Cerebellar nuclear complex (tissue), 1 donor: ENCODE measurements around the gene COMP.
"Not testable (repeated sequence)": the region's sequence is repeated elsewhere in the genome, so short reads cannot be mapped to it uniquely, and the experiment has no call there.

Experiments used
- DNase-seq, 2 experiments: peaks; one replicate each; lab custom pipeline; 2025; lab: John Stamatoyannopoulos, UW

The COMP gene

DNA sequence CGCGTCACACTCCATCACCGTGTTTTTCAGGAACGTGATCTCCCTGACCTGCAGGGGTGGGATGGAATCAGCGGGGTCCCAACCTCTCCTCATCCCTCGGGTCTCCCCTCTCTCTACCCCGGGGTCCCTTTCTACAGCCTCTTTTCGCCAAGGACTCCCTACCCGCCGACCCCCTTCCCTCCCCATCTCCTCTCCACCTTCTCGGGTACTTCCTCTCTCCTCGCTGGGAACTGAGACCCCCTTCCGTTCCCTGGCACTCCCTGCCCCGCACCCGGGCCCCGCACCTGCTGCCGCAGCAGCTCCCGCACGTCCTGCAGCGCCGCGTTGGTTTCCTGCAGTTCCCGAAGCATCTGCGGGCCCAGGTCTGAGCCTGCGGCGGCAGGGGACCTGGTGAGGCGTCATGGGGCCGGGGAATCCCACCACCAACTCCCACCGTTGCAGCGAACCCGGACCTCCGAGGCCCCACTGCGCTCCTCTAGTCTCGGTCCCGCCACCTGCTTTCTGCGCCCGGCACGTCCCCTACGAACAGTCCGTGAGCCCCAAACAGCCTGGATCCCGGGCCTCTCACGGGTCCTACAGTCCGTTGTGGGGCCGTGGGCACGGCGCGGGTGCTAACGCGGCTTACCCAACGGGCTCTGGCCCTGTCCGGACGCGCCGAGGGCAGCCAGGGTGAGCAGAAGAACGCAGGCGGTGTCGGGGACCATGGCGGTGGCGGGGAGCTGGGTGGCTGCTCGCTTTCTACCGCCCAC is at the start of gene COMP:
Gene COMP (minus strand): TSS at position 740 of the 749 bp plus-strand sequence. CDS start 36 bp downstream, at position 704.
- no peak for DNase-seq

DNA sequence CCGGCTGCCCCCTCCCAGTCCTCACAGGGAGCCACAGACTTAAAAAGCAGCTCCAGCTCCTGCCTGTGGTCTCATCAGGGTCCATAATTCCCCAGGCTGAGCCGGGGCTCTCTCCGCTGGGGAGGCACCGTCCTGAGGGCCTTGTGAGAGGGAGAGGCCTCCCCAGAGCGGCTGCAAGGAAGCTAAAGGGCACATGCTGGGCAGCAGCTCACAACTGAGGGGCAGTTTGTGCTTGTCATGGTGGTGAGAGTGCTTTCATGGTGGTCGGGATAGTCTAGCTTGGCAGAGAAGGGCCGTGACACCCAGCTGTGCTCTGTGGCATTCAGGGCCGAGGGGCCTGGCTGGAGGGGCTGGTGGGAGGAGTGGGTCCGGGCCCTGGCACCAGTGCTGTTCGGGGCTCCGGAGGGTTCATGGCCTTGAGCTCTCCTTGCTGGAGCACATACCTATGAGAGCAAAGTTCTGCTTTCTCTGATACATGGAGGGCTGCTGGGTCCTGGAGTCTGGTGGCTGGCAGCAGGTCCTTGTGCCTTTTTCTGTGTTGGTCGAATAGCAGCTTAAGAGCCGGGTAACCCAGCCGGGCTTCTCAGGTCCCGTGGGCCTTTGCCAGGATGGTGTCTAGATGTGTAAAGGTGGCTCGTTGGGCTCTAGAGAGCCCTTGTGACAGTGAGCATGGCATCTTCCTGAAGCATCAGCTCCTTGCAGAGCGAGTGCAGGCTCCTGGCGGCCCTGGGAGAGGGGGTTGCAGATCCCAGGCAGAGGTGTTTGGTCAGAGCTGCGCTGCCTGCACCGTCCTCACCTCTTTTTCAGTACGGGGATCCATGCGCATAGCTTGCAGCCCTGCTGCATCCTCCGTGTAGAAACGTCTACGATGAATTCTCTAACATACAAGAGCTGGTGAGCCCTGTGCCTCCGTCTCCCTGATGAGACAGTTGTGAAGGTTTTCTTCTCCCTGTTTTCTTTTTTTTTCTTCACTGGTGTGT is 49.5 kb upstream of the COMP start:
- no peak for DNase-seq

DNA sequence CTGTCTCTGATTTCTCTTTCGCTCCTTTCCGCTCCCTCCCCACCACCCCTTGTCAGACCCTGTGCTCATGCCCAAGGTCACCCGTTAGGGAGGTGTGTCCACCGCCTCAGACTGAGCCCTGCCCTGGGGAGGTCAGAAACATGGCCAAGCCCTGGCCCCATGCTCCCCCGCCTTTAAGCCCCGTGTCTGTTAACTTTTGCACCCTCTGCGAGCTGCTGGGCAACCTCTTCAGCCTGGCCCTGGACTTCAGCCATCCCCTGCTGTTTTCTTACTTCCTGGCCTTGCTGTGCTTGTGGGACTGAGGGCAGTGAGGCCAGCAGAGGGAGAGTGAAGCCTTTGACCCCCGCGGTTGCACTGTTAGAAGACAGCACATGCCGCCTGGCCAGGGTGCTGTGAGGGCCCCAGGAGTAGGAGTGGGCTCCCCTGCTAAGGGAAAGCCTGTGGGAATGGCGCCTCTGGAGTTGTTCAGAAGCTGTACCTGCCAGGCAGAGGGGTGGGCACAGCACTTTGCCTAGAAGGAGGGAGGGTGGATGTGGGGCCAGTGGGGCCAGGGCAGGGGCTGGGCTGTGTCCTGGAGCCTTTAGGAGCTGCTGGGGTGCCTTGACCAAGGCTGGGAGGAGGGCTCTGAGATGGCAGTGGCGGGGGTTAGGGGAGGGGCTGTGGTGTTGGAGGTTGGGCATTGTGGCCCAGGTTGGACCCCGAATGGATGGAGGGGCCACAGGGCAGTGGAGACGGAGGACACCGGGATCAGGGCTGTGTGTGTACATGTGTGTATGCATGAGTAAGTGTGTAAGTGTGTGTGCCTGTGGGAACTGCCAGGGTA is 48.6 kb upstream of the COMP start:
- no peak for DNase-seq

DNA sequence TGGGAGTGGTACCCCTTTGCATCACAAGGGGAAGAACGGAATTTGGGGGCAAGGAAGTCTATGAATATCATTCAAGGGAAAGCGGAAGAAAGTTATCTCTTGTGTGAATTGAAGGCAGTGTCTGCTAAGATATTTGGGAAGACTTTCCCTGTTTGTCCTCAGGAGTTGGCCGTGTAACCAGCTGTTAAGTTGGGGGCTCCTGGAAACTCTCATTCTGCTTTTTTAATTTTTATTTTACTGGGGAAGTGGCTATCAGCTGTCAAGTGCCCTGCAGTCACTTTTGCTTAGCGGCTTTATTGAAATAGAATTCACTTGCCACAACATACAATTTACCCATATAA is 43.5 kb upstream of the COMP start:
- no peak for DNase-seq

DNA sequence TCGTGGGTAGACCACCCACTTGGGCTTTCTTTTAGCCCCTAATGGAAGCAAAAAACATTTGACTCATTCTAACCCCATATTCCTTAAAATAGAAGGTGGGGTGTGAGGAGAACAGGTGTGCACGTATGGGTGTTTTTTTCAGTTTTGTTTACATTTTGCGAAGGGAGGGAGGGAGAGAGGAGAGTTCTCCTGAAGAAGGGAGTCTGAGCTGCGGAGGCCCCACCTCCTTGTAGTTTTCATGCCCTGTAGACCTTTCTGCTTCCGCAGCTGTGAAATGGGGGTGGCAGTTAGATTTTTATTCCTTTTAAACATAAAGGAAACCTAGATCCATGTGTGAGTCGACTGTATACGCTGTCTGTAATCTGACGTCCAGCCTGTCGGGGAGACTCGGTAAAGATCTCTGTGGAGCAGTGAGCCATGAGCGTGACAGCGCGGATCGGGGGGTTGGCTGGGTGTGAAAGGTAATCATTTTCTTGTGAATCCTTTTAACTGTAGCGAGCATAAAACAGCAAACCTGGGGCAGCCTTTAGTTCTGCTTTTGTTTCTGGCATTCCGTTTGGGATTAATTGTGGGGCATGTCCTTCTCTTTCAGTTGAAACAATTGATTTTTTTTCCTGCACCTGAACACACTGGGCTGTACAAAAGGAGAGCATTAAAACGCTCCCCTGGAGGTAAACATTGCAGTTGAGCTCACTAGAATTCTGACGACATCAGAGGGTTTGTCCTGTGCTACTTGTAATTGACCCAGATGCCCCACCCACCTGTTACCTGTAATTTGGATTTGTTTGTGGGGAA is 42.9 kb upstream of the COMP start:
- DNase-seq = no peak

DNA sequence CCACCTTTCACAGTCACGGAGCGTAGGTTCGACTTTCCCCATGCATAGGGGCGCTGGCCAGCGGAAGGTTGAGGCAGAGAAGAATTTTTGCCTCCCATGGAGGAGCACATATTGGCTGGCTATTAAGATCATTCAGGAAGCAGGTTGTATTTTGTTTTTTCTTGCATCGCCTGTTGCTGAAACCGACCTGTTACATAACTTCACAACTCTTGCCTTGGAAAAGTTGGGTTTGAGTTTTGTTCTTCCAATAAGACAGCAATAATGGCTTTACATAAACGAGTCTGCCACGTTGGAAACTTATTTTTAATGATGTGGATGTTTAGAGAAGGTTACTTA is 42.0 kb upstream of the COMP start:
- no peak for DNase-seq

DNA sequence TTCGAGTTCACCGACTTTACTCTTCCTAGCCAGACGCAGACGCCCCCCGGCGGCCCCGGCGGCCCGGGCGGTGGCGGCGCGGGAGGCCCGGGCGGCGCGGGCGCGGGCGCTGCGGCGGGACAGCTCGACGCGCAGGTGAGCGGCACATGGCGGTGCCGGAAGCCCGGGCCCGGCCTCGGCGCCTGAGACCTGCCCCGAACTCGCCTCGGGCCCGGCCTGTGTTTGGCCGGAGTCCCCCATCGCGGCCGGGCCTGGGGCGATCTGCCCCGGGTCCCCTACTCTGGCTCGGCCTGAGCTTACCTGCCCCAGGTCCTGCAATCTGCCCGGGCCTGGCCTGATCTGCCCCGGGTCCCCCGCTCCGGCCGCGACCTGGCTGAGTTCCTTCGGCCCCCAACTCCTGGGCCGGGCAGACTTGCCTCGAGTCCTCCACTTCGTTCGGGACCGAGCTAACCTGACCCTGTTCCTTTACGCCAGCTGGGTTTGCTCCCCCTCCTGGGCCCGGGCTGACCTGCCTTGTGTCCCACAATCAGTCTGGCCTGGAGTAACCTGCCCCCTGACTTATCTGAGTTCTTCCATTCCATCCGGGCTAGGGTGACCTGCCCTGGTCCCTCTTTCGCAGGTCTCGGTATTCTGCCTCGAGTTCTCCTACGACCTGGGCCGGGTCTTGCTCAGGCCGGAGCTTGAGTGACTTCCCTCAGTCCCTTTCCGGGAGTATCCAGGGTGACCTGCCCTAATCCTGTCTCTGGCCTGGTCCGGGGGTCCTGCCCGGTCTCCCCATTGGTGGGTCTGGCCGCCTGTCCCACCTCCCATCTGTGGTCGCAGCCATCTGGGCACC is 41.4 kb upstream of the COMP start:
- no peak for DNase-seq

DNA sequence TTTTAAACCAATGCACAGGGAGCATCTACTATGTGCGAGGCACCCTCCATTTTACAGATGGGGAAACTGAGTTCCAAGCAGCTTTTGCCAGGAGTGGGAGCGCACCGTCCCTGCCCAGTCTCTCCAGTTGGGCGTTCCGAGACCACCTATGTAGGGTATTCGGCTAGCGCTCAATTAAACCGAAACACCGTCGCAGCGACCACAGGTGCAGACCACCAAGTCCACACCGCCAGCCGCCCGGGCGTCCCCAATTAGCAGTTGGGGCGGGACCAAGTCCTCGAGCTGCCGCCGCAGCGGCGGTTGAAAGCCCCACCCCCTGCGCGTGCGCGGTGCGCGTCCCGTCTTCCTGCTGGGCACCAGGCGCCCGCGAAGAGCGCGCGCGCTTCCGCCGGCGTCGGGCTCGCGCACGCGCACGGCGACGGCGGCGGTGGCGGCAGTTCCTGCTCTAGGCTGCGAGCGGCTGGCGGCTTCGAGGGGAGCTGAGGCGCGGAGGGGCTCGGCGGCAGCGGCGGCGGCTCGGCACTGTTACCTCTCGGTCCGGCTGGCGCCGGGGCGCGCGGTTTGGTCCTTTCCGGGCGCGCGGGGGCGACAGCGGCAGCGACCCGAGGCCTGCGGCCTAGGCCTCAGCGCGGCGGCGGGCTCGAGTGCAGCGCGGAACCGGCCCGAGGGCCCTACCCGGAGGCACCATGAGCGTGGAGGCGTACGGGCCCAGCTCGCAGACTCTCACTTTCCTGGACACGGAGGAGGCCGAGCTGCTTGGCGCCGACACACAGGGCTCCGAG is 40.6 kb upstream of the COMP start, which contains the start of gene UPF1:
Gene UPF1 (plus strand): TSS at position 436 of the 782 bp plus-strand sequence. CDS start 251 bp downstream, at position 687.
- DNase-seq = peak in 1 of 2 experiments; percentile 63

DNA sequence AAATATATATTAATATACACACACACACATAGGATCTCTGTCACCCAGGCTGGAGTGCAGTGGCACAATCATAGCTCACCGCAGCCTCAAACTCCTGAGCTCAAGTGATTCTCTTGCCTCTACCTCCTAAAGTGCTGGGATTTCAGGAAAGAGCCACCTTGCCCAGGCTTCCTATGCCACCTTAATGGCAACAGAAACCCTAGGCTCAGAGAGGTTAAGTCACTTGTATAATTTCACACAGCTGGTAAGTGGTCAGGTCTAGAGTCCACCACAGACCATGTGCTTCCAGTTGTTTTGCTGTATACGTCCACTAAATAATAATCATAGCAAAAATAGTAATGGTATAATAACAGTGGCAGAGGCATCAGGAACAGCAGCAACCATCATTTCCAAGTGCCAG is 39.4 kb upstream of the COMP start:
- no peak for DNase-seq

DNA sequence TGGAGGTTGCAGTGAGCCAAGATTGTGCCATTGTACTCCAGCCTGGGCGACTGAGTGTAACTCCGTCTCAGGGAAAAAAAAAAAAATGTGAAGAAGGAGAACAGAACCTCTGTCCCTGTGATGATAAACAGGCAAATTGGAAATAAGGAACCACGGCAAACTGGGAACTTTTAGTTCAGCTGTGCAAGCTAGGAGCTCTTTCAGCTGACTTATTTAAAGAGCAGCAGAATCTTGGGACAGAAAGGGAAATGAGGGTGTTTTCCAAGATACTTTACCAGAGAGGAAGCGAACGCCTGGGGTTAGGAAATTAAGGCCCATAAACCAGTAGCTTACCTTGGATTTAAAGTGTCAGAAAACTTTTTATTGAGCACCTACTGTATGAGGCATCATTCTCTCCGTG is 37.7 kb upstream of the COMP start:
- DNase-seq = no peak

DNA sequence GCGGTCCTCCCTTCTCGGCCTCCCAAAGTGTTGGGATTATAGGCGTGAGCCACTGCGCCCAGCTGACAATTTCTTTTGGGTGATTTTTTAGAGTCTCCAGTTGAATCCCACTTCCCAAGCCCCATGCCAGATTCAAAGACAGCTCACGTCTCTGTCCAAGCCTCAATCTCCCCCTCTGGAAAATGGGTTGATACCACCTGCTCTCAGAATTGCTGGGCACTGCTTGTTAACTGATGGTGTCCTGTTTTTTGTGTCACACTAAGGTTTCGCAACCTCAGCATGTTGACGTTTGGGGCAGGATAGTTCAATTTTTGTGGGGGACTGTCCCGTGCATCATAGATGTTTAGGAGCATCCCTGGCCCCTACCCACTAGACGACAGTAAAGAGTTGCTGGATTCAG is 26.5 kb upstream of the COMP start:
- no peak for DNase-seq

DNA sequence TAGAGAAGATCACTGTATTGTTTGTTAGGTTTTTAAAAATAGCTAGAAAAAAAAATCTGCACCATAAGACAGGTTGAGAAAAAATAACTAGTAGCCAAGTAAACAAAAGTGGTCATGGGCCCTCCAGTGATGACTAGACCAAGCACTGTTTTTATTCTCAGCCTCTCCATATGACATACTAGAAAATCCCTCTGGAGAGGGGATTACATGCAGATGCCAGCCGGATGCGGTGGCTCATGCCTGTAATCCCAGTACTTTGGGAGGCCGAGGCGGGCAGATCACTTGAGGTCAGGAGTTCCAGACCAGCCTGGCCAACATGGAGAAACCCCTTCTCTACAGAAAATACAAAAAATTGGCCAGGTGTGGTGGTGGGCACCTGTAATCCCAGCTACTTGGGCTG is 25.5 kb upstream of the COMP start:
- DNase-seq = not testable (repeated sequence)

DNA sequence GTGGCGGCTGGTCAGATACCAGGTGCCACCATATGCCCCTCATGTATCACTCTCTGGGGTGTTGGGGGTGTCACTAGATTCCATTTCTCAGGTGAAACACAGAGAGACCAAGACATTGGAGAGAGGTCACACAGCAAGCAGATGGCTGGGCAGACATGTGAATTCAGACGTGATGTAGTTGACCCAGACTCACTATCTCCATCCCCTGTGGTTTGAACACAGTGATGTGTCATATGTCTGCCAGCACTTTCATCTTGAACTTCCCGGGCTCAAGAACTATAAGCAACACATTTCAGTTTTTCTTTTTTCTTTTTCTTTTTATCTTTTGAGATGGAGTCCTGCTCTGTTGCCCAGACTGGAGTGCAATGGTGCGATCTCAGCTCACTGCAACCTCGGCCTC is 24.6 kb upstream of the COMP start:
- DNase-seq = no peak

DNA sequence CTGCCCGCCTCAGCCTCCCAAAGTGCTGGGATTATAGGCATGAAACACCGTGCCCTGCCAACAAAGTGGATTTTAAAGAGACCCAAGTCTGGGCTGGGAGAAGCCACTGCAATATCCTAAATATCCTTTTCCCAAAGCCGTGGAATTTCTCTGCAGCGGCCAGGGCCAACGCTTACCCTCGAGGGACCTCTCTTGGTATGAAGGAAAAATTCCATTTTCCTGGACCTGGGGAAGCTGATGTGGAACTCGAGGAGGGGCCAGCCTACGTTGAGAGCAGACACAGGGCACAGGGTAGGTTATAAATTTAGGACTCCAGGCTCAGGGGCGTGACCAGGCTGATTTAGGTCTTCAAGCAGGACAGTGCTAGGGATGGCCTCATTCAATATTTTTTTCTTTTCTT is 23.0 kb upstream of the COMP start:
- DNase-seq = no peak

DNA sequence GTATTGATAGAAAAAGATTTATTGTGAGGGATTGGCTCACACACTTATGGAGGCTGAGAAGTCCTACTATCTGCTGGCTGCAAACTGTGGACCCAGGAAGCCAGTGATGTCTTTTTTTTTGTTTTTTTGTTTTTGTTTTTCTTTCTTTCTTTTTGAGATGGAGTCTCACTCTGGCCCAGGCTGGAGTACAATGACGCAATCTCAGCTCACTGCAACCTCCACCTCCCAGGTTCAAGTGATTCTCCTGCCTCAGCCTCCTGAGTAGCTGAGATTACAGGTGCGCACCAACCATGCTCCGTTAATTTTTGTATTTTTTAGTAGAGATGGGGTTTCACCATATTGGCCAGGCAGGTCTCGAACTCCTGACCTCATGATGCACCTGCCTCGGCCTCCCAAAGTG is 20.5 kb upstream of the COMP start:
- DNase-seq = not testable (repeated sequence)

DNA sequence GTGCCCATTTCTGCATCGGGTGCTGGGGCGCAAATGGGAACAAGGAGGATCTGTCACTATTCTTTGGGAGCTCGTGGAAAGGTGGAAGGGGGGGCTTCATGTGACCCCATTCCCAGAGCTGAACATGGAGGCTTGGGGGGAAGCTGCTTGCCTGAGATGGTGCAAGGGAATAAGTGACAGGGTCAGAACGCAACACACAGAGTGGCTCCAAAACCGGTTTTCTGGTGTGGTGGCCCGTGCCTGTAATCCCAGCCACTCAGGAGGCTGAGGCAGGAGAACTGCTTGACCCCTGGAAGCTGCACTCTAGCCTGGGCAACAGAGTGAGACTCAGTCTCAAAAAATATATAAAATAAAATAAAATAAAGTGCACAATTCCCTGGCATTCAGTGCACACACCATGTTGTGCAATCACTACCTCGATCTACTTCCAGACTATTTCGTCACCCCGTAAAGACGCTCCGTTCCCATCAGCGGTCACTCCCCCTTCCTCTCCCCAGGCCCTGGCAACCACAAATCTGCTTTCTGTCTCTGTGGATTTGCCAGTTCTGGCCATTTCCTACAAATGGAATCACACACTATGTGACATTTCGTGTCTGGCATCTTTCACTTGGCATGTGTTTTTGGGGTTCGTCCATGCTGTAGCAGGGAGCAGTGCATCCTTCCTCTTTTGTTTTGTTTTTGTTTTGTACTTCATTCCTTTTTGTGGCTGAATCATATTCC is 18.2 kb upstream of the COMP start:
- no peak for DNase-seq

DNA sequence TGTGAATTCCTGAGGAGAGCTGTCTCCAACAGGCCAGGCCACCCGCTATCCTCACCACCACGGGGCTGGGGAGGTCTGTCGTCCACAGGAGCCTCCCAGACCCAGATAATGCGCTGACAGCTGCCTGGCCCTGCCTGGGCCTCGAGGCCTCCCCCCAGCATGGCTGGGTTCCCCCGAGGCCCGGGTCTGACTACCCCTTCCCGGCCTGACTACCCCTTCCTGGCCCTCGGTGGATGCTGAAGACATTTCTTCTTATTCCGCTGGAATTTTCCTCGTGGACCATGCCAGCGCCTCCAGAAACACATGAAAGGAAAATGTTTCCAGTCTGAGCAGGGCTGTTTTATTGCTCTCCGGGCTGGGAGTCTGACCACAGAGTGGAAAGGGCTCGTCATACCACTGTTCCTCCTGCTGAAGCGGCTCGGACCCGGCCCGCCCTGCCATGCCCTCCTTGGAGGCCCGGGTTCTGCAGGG is 16.8 kb upstream of the COMP start:
- DNase-seq = no peak

DNA sequence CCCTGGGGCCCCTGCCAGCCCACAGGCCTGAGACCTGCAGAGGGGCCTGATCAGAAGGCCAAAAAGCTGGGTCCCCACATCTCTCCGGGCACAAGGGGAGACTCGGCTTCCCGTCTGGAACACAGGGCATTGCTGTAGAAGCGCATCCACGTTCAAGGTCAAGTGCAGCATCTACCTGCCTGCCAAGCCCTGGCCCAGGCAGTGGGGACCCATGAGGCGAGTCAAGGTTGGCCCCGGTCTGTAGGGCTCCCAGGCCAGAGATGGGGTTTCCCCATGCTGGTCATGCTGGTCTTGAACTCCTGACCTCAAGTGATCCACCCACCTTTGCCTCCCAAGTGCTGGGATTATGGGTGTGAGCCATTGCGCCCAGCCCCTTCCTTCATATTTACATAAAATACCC is 13.5 kb upstream of the COMP start:
- no peak for DNase-seq

DNA sequence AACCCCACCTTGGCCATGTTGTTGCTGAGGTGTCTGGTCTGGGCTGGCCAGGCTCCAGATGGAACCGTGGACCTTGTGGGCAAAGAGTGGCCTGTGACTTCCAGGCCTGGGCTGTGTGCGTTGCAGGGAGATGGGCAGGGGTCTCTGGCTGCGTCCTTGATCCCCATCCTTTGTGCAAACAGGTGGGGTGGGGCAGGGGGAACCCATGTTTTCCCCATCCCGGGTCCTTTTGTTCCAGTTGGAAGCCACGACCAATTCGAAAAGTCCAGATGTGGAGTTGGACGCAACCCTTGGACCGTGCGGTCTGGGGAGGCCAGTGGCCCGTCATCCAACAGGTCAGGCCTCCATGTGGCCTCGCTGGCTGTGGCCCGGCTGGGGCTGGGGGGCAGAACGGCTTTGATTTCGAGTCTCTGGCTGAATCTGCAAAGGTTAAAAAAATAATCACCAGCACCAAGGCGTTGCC is 13.1 kb upstream of the COMP start:
- DNase-seq = no peak
